Measurements from ENCODE around the gene SKI. TPM values are rescaled to one million over a fixed set of nuclear protein-coding genes. Genes with fewer than 3 reads are reported as not detected.
A peak's percentile ranks its signal among the peaks of the same experiment; 100 is the strongest.

Gene SKI
- total and polyA plus RNA-seq, 8 donors = 55.8 to 89.0 (median 73.9) TPM

DNA sequence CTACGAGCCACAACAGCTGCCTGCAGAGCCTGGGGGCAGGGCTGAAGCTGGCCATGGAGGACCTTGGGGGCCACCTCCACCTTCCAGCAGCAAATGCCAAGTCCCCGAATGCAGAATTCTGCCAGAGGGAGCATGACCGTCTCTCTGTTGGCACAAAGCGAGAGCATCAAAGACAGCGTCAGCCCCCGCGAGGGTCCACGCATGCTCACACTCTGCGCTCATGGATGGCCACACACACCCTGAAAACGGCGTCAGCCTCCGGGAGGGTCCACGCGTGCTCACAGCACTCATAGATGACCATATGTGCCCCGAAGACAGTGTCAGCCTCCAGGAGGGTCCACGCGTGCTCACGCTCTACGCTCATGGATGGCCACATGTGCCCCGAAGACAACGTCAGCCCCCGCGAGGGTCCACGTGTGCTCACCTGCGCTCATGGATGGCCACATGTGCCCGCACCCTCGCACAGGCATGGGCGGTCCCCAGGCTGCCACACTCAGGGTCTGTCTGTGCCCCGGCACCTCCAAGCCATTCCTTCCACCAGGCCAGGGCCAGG is 116.7 kb downstream of the SKI start:
- intact Hi-C loops (cut with DNase I) = no loop called here
- no peaks in the 10 kb centered on the region for H3K9me3 ChIP-seq
- no peaks in the 10 kb centered on the region for H3K27me3 ChIP-seq
- TF ChIP-seq, protein P1, sequence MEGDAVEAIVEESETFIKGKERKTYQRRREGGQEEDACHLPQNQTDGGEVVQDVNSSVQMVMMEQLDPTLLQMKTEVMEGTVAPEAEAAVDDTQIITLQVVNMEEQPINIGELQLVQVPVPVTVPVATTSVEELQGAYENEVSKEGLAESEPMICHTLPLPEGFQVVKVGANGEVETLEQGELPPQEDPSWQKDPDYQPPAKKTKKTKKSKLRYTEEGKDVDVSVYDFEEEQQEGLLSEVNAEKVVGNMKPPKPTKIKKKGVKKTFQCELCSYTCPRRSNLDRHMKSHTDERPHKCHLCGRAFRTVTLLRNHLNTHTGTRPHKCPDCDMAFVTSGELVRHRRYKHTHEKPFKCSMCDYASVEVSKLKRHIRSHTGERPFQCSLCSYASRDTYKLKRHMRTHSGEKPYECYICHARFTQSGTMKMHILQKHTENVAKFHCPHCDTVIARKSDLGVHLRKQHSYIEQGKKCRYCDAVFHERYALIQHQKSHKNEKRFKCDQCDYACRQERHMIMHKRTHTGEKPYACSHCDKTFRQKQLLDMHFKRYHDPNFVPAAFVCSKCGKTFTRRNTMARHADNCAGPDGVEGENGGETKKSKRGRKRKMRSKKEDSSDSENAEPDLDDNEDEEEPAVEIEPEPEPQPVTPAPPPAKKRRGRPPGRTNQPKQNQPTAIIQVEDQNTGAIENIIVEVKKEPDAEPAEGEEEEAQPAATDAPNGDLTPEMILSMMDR (IDR thresholded peaks at IDR 0.05) = no peak
- no peak overlapping the region for H3K27ac ChIP-seq
- no peak overlapping the region for H3K4me3 ChIP-seq
- peak in 2 of 4 donors; percentile 22 to 70 for DNase-seq
- no peaks in the 10 kb centered on the region for H3K36me3 ChIP-seq
- no peaks in the 10 kb centered on the region for H3K4me1 ChIP-seq
- ATAC-seq = no peak

DNA sequence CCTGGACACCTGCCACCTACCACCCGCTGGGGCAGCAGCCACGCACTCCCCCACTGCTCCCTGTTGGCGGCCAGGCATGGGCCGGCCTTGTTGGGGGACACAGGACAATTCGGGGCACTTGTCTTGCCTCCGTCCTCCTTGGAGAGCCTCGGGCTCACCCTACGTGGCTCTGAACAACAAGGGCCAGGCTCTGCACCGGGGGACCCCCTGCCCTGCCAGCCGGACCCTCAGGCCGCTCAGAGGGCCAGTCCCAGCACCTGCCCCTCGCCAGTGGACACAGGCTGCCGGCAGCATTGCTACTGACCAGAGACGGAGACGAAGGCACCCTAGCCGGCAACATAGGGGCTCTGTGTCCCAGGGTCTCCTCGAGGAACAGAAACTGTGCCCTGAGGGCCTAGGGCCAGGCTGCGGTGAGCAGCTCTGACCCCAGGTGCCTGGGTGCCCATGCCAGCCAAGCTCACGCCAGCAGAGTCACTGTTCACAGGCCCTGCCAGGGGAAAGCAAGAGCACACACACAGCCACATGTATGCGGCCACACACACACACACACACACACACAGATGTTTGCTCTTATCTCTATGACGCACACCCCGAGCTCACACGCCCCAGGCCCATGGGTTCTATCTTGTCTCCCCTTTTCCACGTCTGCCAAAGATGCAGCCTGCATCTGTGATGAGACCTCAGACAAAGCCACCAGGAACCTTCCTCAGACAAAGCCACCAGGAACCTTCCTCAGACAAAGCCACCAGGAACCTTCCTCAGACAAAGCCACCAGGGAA is 117.4 kb downstream of the SKI start:
- intact Hi-C loops (cut with DNase I) = no loop called here
- TF ChIP-seq, protein P1 (IDR thresholded peaks at IDR 0.05) = no peak
- Histone ChIP-seq H3K4me1 (no peaks in the 10 kb centered on the region), H3K9me3 (no peaks in the 10 kb centered on the region), H3K27ac (no peak overlapping the region), H3K27me3 (no peaks in the 10 kb centered on the region), H3K36me3 (no peaks in the 10 kb centered on the region), H3K4me3 (no peak overlapping the region)
- ATAC-seq (no peak), DNase-seq (peak in 2 of 4 donors; percentile 21 to 70)

DNA sequence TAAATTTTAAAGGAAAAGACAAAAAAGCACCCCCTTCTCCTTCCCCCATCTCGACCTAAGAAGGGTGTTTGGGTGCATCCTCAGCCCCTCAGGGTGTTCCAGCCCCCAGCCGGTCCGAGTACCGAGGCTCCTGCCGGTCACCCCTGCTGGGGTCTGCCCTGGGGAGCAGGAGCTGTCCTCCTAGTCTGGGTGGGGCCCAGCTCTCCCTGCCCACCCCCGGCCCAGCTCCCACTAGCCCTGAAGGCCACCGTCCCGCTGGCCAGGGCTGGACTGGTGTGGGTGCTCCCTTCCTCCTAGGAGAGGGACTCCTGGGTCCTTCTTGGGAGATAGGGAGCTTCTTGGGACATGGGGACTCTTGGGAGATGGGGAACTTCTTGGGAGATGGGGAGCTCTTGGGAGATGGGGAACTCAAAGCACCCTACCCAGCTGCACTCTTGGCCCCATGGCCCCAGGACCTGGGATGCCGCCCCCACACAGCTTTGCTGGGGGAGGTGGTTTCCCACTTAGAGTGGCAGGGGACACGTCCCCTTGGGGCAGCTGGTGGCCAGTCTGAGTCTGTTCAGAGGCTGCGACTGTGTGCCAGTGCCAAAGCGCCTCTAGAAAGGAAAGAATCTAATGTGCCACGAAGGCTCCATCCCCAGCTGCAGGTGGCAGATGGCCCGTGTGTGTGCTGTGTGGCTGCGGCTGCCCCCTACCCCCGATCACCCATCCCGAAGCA is 118.7 kb downstream of the SKI start:
- H3K4me1 ChIP-seq = no peaks in the 10 kb centered on the region
- H3K36me3 ChIP-seq = no peaks in the 10 kb centered on the region
- H3K27ac ChIP-seq = no peak overlapping the region
- DNase-seq (peak in 2 of 4 donors; percentile 22 to 51), ATAC-seq (no peak)
- no peaks in the 10 kb centered on the region for H3K9me3 ChIP-seq
- H3K27me3 ChIP-seq = no peaks in the 10 kb centered on the region
- intact Hi-C loops (cut with DNase I) = no loop called here
- H3K4me3 ChIP-seq = no peak overlapping the region
- TF ChIP-seq, protein P1 (IDR thresholded peaks at IDR 0.05) = no peak

- TF ChIP-seq, protein P1 (IDR thresholded peaks at IDR 0.05) = no peak
- H3K9me3 ChIP-seq = no peaks in the 10 kb centered on the region
- H3K36me3 ChIP-seq = no peaks in the 10 kb centered on the region
- no peak for ATAC-seq
- no peaks in the 10 kb centered on the region for H3K27me3 ChIP-seq
- H3K27ac ChIP-seq = no peak overlapping the region
- H3K4me3 ChIP-seq = no peak overlapping the region
- DNase-seq = peak in 1 of 4 donors; percentile 28
- H3K4me1 ChIP-seq = no peaks in the 10 kb centered on the region
- intact Hi-C loops (cut with DNase I) = no loop called here
Observed at GRCh38 chr1:2347409-2347785, 119.3 kb downstream of the SKI start.

GRCh38 chr1:2347896-2348295 is 119.8 kb downstream of the SKI start:
- Histone ChIP-seq H3K36me3 (no peaks in the 10 kb centered on the region), H3K4me3 (no peak overlapping the region), H3K27ac (no peak overlapping the region), H3K27me3 (no peaks in the 10 kb centered on the region), H3K9me3 (no peaks in the 10 kb centered on the region), H3K4me1 (no peaks in the 10 kb centered on the region)
- no peak for ATAC-seq
- peak in 1 of 4 donors; percentile 12 for DNase-seq
- TF ChIP-seq, protein P1 (IDR thresholded peaks at IDR 0.05) = no peak
- intact Hi-C loops (cut with DNase I) = no loop called here
